PC-9 (cell line): ENCODE results near the gene SIK3.

Experiments
- EZH2 ChIP-seq: fragments of 200-600 bp; sonication (generic); IDR thresholded peaks from 2 replicates; pipeline ENCODE4 v1.8.0; 2017; ENCODE audit warnings: antibody characterized with exemption, low read depth
- TF ChIP-seq, protein P1 (sequence below): fragments of 200-600 bp; sonication (generic); conservative IDR thresholded peaks from 2 replicates; pipeline ENCODE4 v1.6.1; 2017; ENCODE audit warnings: mixed run types, antibody characterized with exemption, mild to moderate bottlenecking, moderate library complexity

DNA sequence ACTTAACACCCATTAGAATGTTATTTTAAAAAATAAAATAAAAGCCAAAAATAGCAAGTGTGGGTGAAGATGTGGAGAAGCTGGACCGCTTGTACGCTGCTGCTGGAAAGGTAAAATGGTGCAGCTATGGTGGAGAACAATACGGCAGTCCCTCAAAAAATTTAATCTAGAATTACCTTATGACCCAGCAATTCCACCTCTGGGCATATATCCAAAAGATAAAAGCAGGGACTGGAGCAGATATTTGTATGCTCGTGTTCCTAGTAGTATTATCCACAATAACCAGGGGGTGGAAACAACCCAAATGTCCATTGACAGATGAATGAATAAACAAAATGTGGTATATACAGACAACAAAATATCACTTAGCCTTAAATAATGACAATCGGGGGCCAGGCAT is 300.4 kb downstream of the SIK3 start:
- TF ChIP-seq, protein P1, sequence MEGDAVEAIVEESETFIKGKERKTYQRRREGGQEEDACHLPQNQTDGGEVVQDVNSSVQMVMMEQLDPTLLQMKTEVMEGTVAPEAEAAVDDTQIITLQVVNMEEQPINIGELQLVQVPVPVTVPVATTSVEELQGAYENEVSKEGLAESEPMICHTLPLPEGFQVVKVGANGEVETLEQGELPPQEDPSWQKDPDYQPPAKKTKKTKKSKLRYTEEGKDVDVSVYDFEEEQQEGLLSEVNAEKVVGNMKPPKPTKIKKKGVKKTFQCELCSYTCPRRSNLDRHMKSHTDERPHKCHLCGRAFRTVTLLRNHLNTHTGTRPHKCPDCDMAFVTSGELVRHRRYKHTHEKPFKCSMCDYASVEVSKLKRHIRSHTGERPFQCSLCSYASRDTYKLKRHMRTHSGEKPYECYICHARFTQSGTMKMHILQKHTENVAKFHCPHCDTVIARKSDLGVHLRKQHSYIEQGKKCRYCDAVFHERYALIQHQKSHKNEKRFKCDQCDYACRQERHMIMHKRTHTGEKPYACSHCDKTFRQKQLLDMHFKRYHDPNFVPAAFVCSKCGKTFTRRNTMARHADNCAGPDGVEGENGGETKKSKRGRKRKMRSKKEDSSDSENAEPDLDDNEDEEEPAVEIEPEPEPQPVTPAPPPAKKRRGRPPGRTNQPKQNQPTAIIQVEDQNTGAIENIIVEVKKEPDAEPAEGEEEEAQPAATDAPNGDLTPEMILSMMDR, result no peak
- no peak for TF ChIP-seq EZH2
